ENCODE results near the gene MAP3K20.

MAP3K20 gene

GRCh38 chr2:173238831-173239230, 163.2 kb downstream of the MAP3K20 start:
- H3K27ac ChIP-seq: no peak overlapping the region
- no peaks in the 10 kb centered on the region for H3K36me3 ChIP-seq

GRCh38 chr2:173239644-173240043, 164.0 kb downstream of the MAP3K20 start:
- no peaks in the 10 kb centered on the region for H3K36me3 ChIP-seq
- TF ChIP-seq CTCF (IDR thresholded peaks at IDR 0.05): no peak
- no peaks in the 10 kb centered on the region for H3K4me1 ChIP-seq (ENCODE audit: control insufficient read depth in 1 of 2, insufficient read depth in 1 of 2, low read depth in 1 of 2, low read length in 1 of 2)
- H3K4me3 ChIP-seq (ENCODE audit: low read depth in 1 of 2, low read length in 1 of 2): no peak overlapping the region
- no peak overlapping the region for H3K27ac ChIP-seq
- H3K27me3 ChIP-seq: no peaks in the 10 kb centered on the region
- H3K9me3 ChIP-seq: no peaks in the 10 kb centered on the region

More at GRCh38 chr2:173238831-173239230, 163.2 kb downstream of the MAP3K20 start:
- Histone ChIP-seq H3K9me3 (no peaks in the 10 kb centered on the region), H3K27me3 (no peaks in the 10 kb centered on the region), H3K4me1 (ENCODE audit: control insufficient read depth in 1 of 2, insufficient read depth in 1 of 2, low read depth in 1 of 2, low read length in 1 of 2) (no peaks in the 10 kb centered on the region), H3K4me3 (ENCODE audit: low read depth in 1 of 2, low read length in 1 of 2) (no peak overlapping the region)
- no peak for TF ChIP-seq CTCF (IDR thresholded peaks at IDR 0.05)

- Histone ChIP-seq H3K9me3 (no peaks in the 10 kb centered on the region), H3K27me3 (no peaks in the 10 kb centered on the region), H3K27ac (no peak overlapping the region), H3K4me3 (ENCODE audit: low read depth in 1 of 2, low read length in 1 of 2) (no peak overlapping the region), H3K36me3 (no peaks in the 10 kb centered on the region), H3K4me1 (ENCODE audit: control insufficient read depth in 1 of 2, insufficient read depth in 1 of 2, low read depth in 1 of 2, low read length in 1 of 2) (no peaks in the 10 kb centered on the region)
- TF ChIP-seq CTCF (IDR thresholded peaks at IDR 0.05): no peak
These were observed 164.4 kb downstream of the MAP3K20 start for GRCh38 chr2:173240083-173240482.

- Histone ChIP-seq H3K27me3 (no peaks in the 10 kb centered on the region), H3K27ac (no peak overlapping the region), H3K9me3 (no peaks in the 10 kb centered on the region), H3K4me1 (ENCODE audit: control insufficient read depth in 1 of 2, insufficient read depth in 1 of 2, low read depth in 1 of 2, low read length in 1 of 2) (no peaks in the 10 kb centered on the region), H3K4me3 (ENCODE audit: low read depth in 1 of 2, low read length in 1 of 2) (no peak overlapping the region), H3K36me3 (no peaks in the 10 kb centered on the region)
- no peak for TF ChIP-seq CTCF (IDR thresholded peaks at IDR 0.05)
These were observed 166.0 kb downstream of the MAP3K20 start for GRCh38 chr2:173241643-173242042.

GRCh38 chr2:173247156-173247555, 171.5 kb downstream of the MAP3K20 start:
- no peak for TF ChIP-seq CTCF (IDR thresholded peaks at IDR 0.05)
- H3K27ac ChIP-seq: no peak overlapping the region
- no peaks in the 10 kb centered on the region for H3K9me3 ChIP-seq
- H3K36me3 ChIP-seq: no peaks in the 10 kb centered on the region
- no peaks in the 10 kb centered on the region for H3K27me3 ChIP-seq
- no peak overlapping the region for H3K4me3 ChIP-seq (ENCODE audit: low read depth in 1 of 2, low read length in 1 of 2)
- no peaks in the 10 kb centered on the region for H3K4me1 ChIP-seq (ENCODE audit: control insufficient read depth in 1 of 2, insufficient read depth in 1 of 2, low read depth in 1 of 2, low read length in 1 of 2)

- Histone ChIP-seq H3K27ac (no peak overlapping the region), H3K4me1 (ENCODE audit: control insufficient read depth in 1 of 2, insufficient read depth in 1 of 2, low read depth in 1 of 2, low read length in 1 of 2) (no peaks in the 10 kb centered on the region), H3K9me3 (no peaks in the 10 kb centered on the region), H3K4me3 (ENCODE audit: low read depth in 1 of 2, low read length in 1 of 2) (no peak overlapping the region), H3K27me3 (no peaks in the 10 kb centered on the region), H3K36me3 (no peaks in the 10 kb centered on the region)
- TF ChIP-seq CTCF (IDR thresholded peaks at IDR 0.05): no peak
These were observed 172.7 kb downstream of the MAP3K20 start for GRCh38 chr2:173248381-173248780.

Data from neutrophil (primary cell).